PFSK-1 (cell line): Measurements from ENCODE around the gene SYNE1.

ENCODE experiments used
- FOXP2 ChIP-seq: optimal IDR thresholded peaks from 2 replicates; pipeline ENCODE3; 2011; ENCODE audit warnings: borderline replicate concordance, control low read depth, inconsistent platforms; ENCODE audit not compliant: insufficient read depth; ENCODE audit errors: extremely low read length, extremely low read depth
- POLR2AphosphoS5 ChIP-seq: IDR thresholded peaks from 2 replicates; pipeline ENCODE4 v1.6.1; 2012; ENCODE audit warnings: low read depth, mild to moderate bottlenecking, control low read depth, low read length, moderate library complexity
- SIN3A ChIP-seq: IDR thresholded peaks from 2 replicates; pipeline ENCODE4 v1.6.1; 2012; ENCODE audit warnings: mild to moderate bottlenecking, low read length, moderate library complexity, borderline replicate concordance; ENCODE audit not compliant: insufficient read depth
- TAF1 ChIP-seq: IDR thresholded peaks from 2 replicates; pipeline ENCODE4 v1.6.1; 2012; ENCODE audit warnings: low read length, control low read depth, borderline replicate concordance; ENCODE audit not compliant: insufficient read depth
- TF ChIP-seq, protein P1 (sequence below), 2 experiments: IDR thresholded peaks; 2 replicates each; pipeline versions ENCODE4 v1.6.1 to v1.8.0; 2011 to 2012; ENCODE audit warnings: low read depth in 2 of 2, low read length in 2 of 2, control low read depth in 1 of 2, inconsistent platforms in 1 of 2, mild to moderate bottlenecking in 1 of 2, moderate library complexity in 1 of 2; ENCODE audit not compliant: insufficient read depth in 1 of 2

Gene SYNE1

DNA sequence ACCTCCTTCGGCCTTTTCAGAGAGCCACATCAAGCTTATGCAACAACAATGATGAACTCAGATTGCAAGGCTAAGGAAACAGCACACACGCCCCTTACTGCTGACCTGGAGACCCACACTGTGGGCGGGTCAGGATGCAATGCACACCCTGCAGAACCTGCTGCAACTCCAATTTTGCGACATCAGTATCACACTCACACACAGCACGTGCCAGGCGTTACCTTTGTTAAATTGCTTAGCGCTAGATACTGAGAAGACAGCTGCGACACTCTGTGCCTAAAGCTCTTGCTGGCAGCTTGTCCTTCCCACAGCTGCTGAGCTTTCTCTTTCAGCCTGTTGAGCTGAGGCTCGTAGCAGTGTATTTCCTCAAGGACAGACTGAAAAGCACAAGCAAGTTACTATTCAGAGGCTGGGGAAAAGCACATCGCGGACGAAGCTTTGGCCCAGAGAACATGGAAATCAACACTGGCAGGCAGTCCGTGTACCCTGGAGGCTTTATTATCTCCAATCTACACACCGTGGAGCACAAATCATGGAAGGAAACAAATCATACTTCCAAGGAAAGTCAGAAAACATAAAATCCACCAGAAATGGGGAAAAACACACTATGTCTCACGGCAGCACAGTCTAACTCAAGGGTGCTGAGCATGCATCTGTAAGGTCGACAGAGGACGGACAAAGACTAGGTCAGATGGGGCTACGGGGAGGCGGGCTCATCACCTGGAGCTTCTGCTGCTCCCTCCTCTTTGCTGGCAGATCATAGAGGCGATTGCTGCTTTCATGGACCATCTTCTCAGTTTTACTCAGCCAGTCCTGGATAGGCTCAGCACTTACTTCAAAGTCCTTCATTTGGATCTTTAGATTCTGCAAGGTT, 268.2 kb downstream of the SYNE1 start:
- TF ChIP-seq SIN3A (no peak), POLR2AphosphoS5 (no peak), TAF1 (no peak), FOXP2 (no peak)
- TF ChIP-seq, protein P1, sequence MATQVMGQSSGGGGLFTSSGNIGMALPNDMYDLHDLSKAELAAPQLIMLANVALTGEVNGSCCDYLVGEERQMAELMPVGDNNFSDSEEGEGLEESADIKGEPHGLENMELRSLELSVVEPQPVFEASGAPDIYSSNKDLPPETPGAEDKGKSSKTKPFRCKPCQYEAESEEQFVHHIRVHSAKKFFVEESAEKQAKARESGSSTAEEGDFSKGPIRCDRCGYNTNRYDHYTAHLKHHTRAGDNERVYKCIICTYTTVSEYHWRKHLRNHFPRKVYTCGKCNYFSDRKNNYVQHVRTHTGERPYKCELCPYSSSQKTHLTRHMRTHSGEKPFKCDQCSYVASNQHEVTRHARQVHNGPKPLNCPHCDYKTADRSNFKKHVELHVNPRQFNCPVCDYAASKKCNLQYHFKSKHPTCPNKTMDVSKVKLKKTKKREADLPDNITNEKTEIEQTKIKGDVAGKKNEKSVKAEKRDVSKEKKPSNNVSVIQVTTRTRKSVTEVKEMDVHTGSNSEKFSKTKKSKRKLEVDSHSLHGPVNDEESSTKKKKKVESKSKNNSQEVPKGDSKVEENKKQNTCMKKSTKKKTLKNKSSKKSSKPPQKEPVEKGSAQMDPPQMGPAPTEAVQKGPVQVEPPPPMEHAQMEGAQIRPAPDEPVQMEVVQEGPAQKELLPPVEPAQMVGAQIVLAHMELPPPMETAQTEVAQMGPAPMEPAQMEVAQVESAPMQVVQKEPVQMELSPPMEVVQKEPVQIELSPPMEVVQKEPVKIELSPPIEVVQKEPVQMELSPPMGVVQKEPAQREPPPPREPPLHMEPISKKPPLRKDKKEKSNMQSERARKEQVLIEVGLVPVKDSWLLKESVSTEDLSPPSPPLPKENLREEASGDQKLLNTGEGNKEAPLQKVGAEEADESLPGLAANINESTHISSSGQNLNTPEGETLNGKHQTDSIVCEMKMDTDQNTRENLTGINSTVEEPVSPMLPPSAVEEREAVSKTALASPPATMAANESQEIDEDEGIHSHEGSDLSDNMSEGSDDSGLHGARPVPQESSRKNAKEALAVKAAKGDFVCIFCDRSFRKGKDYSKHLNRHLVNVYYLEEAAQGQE (IDR thresholded peaks at IDR 0.05; ENCODE audit: insufficient read depth in 1 of 2, low read depth in 2 of 2, low read length in 2 of 2): no peak

DNA sequence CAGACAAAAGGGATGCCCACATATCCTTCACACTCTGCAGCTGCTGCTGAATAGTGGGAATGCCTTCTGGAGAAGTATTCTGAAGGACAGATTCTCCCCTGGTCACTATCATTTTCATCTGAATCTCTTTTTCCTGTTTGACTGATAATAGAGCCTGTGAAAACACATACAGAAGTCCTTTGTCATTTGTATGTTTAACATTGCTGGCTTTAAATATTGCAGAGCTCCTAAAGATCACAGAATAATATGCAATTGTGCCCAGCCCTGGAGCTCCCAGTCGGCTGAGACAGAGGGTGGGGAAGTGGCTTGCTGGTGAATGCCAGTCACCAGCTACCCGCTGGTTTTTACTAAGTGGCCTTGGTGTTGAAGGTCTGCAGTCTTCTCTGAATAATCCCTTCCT, 272.3 kb downstream of the SYNE1 start:
- TF ChIP-seq, protein P1 (IDR thresholded peaks at IDR 0.05; ENCODE audit: insufficient read depth in 1 of 2, low read depth in 2 of 2, low read length in 2 of 2): no peak
- TF ChIP-seq POLR2AphosphoS5 (no peak), TAF1 (no peak), FOXP2 (no peak), SIN3A (no peak)

DNA sequence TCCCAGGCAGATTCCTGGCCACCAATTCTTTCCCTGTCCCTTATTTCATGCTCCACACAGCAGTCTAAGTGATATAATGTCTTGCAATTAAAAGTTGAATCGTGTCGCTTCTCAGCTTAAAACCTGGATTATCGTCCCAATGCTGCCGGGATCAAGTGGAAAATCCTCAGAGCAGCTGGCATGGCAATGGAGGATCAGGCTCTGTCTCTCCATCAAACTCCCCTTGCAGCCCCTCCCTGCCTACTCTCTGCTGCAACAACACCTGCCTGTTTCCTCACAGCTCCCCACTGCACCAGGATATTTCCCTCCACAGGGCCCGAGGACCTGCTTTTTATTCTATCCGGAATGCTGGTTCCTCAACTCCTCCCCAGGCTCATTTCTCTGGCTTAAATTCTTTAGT, 277.1 kb downstream of the SYNE1 start:
- TF ChIP-seq FOXP2 (no peak), TAF1 (no peak), POLR2AphosphoS5 (no peak), SIN3A (no peak)
- TF ChIP-seq, protein P1 (IDR thresholded peaks at IDR 0.05; ENCODE audit: insufficient read depth in 1 of 2, low read depth in 2 of 2, low read length in 2 of 2): no peak

DNA sequence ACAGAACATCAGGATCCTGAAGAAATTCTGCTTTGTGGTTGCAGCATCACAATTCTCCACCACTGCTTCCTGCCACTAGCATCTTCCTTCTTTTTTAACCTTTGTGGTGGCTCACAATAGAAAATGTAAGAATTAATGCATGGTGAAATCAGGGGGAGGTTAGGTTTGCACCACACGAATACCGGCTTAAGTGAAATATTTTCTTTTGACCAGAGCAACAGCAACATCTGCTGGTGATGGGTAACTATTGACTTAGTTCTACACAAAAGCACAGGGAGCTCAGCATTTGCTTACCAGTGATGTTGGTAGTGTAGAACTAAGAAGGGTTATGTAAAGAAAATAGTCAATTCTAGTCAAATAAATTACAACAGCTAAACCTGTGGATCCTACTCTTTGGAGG, 280.5 kb downstream of the SYNE1 start:
- no peak for TF ChIP-seq POLR2AphosphoS5
- TF ChIP-seq FOXP2: no peak
- no peak for TF ChIP-seq SIN3A
- TF ChIP-seq TAF1: no peak

DNA sequence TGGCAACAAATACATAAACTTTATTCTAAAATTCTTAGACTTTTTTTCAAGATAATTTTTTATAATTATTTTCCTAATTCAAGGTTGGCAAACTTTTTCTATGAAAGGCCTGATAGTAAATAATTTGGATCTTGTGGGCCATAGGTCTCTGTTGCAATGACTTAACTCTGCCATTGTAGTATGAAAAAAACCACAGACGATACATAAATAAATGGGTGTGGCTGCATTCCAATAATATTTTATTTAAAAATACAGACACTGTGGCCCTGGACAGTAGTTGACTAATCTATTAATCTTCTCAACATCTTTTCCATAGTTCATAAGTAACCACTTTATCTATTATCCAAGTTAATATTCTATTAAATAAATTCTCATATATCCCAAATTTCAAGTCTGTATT, 281.1 kb downstream of the SYNE1 start:
- TF ChIP-seq TAF1 (no peak), FOXP2 (no peak), POLR2AphosphoS5 (no peak), SIN3A (no peak)
- TF ChIP-seq, protein P1 (IDR thresholded peaks at IDR 0.05; ENCODE audit: insufficient read depth in 1 of 2, low read depth in 2 of 2, low read length in 2 of 2): no peak
